HFF-Myc (cell line): ENCODE measurements around the gene MAP2K7.
"Not testable (repeated sequence)": the region's sequence is repeated elsewhere in the genome, so short reads cannot be mapped to it uniquely, and the experiment has no call there.

Experiments used
- DNase-seq: peaks from one replicate; pipeline ENCODE4 v3.0.0-alpha.2; 2011; ENCODE audit warnings: low read depth; ENCODE audit errors: extremely low read depth
- H3K4me3 ChIP-seq: replicated peaks from 2 replicates; pipeline ENCODE4 v1.5.1; 2011; ENCODE audit warnings: low read depth, mild to moderate bottlenecking, control low read depth, low read length
- TF ChIP-seq, protein P1 (sequence below): IDR thresholded peaks from 2 replicates; pipeline ENCODE4 v1.5.1; 2012; ENCODE audit warnings: mild to moderate bottlenecking, low read depth, low read length, control low read depth; ENCODE audit errors: missing control alignments

The MAP2K7 gene

DNA sequence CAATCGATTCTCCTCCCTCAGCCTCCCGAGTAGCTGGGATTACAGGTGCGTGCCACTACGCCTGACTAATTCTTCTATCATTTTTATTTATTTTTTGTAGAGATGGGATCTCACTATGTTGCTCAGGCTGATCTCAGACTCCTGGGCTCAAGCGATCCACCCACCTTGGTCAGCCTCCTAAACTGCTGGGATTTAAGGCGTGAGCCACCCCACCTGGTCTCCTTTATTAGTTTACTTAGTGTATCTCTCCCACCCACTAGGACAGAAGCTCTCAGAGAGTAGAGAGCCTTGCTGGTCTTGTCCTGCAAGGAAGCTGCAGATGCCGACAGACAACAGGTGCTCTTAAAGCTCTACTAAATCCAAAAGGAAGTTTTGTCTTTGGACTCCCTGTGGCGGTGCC is 17.9 kb upstream of the MAP2K7 start:
- no peak for DNase-seq
- TF ChIP-seq, protein P1, sequence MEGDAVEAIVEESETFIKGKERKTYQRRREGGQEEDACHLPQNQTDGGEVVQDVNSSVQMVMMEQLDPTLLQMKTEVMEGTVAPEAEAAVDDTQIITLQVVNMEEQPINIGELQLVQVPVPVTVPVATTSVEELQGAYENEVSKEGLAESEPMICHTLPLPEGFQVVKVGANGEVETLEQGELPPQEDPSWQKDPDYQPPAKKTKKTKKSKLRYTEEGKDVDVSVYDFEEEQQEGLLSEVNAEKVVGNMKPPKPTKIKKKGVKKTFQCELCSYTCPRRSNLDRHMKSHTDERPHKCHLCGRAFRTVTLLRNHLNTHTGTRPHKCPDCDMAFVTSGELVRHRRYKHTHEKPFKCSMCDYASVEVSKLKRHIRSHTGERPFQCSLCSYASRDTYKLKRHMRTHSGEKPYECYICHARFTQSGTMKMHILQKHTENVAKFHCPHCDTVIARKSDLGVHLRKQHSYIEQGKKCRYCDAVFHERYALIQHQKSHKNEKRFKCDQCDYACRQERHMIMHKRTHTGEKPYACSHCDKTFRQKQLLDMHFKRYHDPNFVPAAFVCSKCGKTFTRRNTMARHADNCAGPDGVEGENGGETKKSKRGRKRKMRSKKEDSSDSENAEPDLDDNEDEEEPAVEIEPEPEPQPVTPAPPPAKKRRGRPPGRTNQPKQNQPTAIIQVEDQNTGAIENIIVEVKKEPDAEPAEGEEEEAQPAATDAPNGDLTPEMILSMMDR, result no peak
- no peak overlapping the region for H3K4me3 ChIP-seq

DNA sequence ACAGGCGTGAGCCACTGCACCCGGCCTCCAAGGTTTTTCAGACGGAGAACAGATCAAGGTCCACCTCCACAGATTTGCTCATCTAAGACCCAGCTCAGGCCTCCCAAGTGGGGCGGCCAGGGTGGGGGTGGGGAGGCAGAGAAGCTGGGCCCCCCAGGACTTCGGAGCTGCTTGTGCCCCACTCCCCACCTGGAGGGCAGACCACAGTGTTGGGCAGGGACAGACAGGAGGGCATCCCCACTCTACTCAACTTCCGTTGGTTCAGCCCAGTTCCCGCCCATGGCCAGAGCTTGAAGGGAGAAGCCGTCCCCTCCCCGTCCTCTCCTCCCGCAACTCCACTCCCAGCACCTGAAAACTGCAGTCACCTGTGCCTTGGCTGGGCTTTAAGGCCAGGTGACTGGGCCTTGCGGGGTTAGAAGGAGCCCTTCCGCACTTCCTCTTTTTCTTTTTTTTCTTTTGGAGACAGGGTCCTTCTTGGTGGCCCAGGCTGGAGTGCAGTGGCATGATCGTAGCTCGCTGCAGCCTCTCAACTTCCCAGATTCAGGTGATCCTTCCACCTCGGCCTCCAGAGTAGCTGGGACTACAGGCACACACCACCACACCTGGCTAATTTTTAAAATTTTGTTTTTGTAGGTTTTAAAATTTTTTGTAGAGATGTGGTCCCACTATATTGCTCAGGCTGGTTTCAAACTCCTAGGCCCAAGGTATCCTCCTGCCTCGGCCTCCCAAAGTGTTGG is 16.1 kb upstream of the MAP2K7 start:
- TF ChIP-seq, protein P1, result no peak
- H3K4me3 ChIP-seq, result peak overlapping the region; percentile 61; the same call in 1 of the 2 replicates
- no peak for DNase-seq

DNA sequence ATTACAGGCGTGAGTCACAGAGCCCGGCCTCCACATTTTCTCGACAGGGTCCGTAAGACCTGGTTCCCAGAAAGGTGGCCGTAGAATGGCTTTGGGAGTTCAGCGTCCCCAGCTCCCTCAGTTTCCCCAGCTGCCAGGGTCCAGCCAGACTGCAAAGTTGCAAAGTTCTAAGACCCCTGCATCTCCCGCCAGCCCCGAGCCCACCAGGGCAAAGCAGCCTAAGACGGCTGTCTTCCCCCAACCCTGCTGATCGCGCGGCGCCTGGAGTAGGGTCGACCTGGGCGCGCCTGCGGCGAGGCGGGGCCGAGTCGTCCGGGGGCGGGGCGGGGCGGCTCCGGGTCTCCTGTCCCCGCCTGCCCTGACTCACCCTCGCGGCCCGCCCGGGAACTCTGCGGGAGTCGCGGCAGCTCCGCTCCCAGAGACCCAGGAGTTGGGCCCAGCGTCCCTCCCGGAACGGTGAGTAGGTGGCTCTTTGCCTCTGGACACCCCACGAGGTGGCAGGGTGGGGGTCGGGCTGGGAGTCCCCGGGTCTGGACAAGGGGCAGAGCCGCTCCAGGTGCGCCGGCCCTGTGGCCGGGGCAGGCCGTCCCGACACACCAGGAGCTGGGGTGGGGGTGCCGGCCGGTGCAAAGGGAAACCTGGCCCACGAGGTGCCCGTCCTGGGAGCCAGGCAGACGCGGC is 15.4 kb upstream of the MAP2K7 start, which contains the start of gene LRRC8E:
LRRC8E (plus strand) TSS at position 366 of the 681 bp plus-strand sequence. CDS start 7,094 bp downstream, outside the sequence.
- peak within 1 kb of the TSS; percentile 61 for H3K4me3 ChIP-seq
- DNase-seq, result no peak
- TF ChIP-seq, protein P1, result no peak

DNA sequence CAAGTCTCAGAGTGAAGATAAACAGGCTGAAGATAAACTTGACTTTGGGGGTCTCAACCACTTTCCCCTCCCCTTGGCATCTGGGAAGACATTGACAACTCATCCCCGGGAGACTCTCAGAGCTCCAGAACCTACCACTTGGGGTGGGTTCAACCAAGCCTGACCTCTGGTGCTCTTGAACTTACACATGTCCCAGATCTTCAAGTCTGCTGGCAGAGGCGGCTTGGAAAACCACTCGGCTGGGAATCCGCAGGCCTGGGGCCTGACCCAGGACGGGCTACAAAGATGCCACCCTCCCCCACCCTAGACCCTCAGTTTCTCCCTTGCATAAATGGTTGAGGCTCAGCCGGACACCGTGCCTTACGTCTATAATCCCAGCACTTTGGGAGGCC is 14.9 kb upstream of the MAP2K7 start:
- peak overlapping the region; percentile 61 for H3K4me3 ChIP-seq
- TF ChIP-seq, protein P1, result no peak
- no peak for DNase-seq

DNA sequence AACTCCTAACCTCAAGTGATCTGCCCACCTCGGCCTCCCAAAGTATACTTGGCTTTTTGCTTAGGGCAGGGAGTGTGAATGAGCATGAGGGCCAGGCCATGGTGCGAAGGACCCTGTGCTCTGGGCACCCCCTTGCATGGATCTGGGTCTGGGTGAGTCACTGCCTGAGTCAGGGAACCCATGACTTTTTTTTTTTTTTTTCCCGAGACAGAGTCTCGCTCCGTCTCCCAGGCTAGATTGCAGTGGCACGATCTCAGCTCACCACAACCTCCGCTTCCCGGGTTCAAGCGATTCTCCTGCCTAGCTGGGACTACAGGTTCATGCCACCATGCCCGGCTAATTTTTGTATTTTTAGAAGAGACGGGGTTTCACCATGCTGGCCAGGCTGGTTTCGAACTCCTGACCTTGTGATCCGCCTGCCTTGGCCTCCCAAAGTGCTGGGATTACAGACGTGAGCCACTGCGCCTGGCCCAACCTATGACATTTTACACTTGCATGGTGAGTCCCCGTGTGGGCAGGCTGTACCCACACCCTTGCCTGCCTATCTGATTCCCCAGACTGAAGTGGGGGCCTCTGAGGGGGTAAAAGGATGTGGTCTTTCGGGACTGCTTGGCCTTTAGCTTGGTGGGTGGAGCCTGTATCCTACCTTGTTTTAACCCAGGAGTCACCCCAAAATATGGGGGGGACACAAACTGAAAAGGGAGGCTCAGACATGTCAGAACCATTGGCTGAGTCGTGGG is 10.1 kb upstream of the MAP2K7 start:
- DNase-seq, H3K4me3 ChIP-seq: not testable (repeated sequence)

DNA sequence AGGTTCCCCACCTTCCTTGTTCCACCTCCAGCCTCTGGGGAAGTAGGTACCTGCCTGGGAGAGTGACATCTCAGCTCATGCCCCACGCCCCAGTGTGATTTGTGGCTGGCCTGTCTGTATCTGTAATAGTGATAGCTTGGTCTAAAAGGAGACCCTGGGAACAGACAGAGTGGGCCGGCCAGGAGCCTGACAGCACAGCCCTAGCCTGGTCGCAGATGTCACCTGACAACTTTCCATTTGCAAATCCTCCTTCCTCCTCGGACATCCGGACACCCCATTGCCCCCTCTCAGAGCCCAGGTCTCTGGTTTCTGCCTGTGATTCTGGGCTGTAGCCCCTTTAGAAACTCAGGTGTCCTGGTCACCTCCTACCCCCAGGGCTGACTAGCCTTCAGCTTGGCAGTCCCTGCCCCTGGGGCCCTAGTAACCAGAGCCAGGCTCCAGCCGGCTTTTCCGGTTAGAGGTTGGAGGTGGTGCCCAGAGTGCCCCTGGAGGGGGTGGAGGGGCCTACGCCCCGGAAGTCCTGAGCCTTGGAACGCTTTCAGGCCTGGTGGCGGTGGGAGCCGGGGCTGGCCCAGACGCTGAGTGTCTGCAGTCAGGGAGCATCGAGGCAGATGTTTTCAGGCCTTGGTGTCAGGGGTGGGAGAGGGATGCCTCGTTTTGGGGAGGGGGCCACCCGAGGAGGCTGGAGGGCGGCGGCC is 8.9 kb upstream of the MAP2K7 start:
- DNase-seq, result no peak
- H3K4me3 ChIP-seq, result no peak overlapping the region
- TF ChIP-seq, protein P1, result no peak

DNA sequence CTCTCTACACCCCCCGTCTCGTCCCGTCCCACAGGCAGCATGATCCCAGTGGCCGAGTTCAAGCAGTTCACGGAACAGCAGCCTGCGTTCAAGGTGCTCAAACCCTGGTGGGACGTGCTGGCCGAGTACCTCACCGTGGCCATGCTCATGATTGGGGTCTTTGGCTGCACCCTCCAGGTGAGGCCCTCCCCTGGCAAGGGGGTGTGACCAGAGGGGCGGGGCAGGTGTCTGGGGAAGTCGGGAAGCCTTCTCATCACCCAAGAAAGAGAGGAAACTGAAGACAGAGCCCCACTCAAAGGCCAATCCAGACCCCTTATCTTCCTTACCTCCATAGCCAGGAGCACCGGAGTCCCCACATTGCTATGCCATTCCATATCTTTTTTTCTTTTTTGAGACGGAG is 8.1 kb upstream of the MAP2K7 start:
- no peak overlapping the region for H3K4me3 ChIP-seq
- DNase-seq, result no peak
- TF ChIP-seq, protein P1, result no peak
